NCI-H2227 (cell line): ENCODE data around the gene FXYD4.
A peak's percentile ranks its signal among the peaks of the same experiment; 100 is the strongest.

Experiments used
- DNase-seq: peaks from one replicate; lab custom pipeline; 2025; ENCODE audit not compliant: unreplicated experiment; lab: John Stamatoyannopoulos, UW

The FXYD4 gene

GRCh38 chr10:43343126-43343525, 28.3 kb upstream of the FXYD4 start:
- no peak for DNase-seq

GRCh38 chr10:43344051-43344450, 27.4 kb upstream of the FXYD4 start:
- DNase-seq, result no peak

GRCh38 chr10:43347997-43348396, 23.4 kb upstream of the FXYD4 start:
- DNase-seq, result no peak

GRCh38 chr10:43348511-43349312, 22.7 kb upstream of the FXYD4 start:
- peak; percentile 76 for DNase-seq

- DNase-seq, result no peak
Observed at GRCh38 chr10:43350156-43350555, 21.3 kb upstream of the FXYD4 start.

GRCh38 chr10:43350686-43351085, 20.8 kb upstream of the FXYD4 start:
- DNase-seq, result no peak

GRCh38 chr10:43351301-43351700, 20.1 kb upstream of the FXYD4 start:
- DNase-seq, result no peak

GRCh38 chr10:43352951-43353350, 18.5 kb upstream of the FXYD4 start:
- DNase-seq, result no peak

GRCh38 chr10:43353495-43354329, 17.7 kb upstream of the FXYD4 start:
- DNase-seq, result no peak

GRCh38 chr10:43354330-43354635, 17.2 kb upstream of the FXYD4 start:
- no peak for DNase-seq

GRCh38 chr10:43354879-43355380, 16.5 kb upstream of the FXYD4 start:
- no peak for DNase-seq

GRCh38 chr10:43355749-43356371, 15.6 kb upstream of the FXYD4 start:
- no peak for DNase-seq

GRCh38 chr10:43360086-43360485, 11.3 kb upstream of the FXYD4 start:
- no peak for DNase-seq

- DNase-seq, result no peak
Observed at GRCh38 chr10:43361547-43362190, 9.8 kb upstream of the FXYD4 start.

- DNase-seq, result peak; percentile 96
Observed at GRCh38 chr10:43362191-43362839, 9.1 kb upstream of the FXYD4 start.

- no peak for DNase-seq
Observed at GRCh38 chr10:43365001-43365400, 6.4 kb upstream of the FXYD4 start.

GRCh38 chr10:43369921-43370320, 1.5 kb upstream of the FXYD4 start:
- no peak for DNase-seq

- DNase-seq, result no peak
Observed at GRCh38 chr10:43370671-43371215, 693 bp upstream of the FXYD4 start.

- DNase-seq, result no peak
Observed at GRCh38 chr10:43372765-43373361, 1.4 kb downstream of the FXYD4 start.

GRCh38 chr10:43373461-43373860, 2.0 kb downstream of the FXYD4 start:
- no peak for DNase-seq
